Measurements from ENCODE around the gene RIN3.
"Not testable (repeated sequence)": the region's sequence is repeated elsewhere in the genome, so short reads cannot be mapped to it uniquely, and the experiment has no call there.

Gene RIN3

DNA sequence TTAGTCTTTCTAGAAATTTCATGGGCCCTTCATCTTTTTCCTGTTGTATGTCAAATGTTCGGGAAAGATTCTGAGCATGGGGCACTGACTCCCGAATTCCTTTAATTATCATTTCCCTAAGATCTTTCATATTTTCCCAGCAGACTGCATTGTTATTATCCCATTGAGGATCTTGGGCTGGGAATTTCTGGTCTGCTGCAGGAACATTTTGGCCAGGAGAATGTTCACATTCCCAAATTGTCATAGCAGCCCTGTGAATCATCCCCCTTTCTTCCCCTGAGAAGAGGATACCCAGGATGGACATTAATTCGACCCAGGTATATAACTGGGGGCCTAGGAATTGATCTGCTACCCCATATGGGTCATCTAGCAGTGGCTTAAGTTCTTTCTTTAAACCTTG, 112.5 kb downstream of the RIN3 start:
- H3K27ac Mint-ChIP-seq: no peak overlapping the region
- H3K36me3 Mint-ChIP-seq (ENCODE audit: low read depth): peaks cover 73% of the 10 kb centered on the region
- no peaks in the 10 kb centered on the region for H3K27me3 Mint-ChIP-seq
- peaks cover 7% of the 10 kb centered on the region for H3K4me1 Mint-ChIP-seq (ENCODE audit: low read depth)
- H3K4me3 Mint-ChIP-seq: no peak overlapping the region
- peaks cover 39% of the 10 kb centered on the region for H3K9me3 Mint-ChIP-seq

DNA sequence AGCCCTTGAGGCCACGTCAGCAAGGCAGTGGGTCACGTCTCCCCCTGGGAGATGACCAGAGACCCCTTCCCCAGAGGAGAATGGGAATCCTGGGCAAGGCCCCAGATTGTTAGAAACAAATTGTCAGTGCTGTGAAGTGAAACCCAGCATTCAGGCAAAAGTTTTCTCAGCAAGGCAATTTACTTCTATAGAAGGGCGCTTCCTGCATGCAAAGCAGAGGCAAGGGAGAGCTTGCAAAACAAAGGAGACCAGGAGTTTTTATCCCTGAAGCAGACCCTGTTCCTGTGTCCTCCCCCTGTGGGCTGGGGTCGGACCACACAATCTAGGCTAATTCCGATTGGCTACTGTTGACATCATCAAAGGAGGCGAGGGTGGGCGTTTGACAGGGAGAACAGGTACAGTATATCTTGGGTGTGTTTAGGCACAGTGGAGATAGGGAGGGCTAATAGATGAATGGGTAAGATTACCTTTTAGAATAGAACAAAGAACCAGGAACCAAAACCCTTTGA, 114.2 kb downstream of the RIN3 start:
- no peak overlapping the region for H3K4me3 Mint-ChIP-seq
- no peak overlapping the region for H3K27ac Mint-ChIP-seq
- peaks cover 57% of the 10 kb centered on the region for H3K36me3 Mint-ChIP-seq (ENCODE audit: low read depth)
- peaks cover 13% of the 10 kb centered on the region for H3K4me1 Mint-ChIP-seq (ENCODE audit: low read depth)
- H3K27me3 Mint-ChIP-seq: no peaks in the 10 kb centered on the region
- peaks cover 24% of the 10 kb centered on the region for H3K9me3 Mint-ChIP-seq

DNA sequence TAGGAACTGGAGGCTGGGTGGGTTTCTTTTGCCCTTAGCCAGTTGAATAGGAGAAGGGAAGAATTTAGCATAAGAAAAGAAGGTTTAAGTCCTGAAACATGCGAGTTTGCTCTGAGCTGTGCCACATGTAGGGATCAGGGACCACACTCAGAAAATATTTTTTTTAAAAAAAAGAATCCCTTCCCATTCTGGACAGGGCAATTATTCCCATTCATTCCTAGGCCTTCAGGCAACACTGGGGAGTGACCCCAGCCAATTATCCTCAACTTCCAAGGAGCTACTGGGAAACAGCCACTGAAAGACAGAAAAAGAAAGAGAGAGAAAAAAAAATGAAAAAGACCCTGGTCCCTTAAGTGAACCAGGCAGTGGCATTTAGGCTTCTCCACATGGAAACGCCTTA, 115.1 kb downstream of the RIN3 start:
- Mint-ChIP-seq H3K27ac (peak overlapping the region; percentile 72), H3K27me3 (no peaks in the 10 kb centered on the region), H3K4me1 (ENCODE audit: low read depth) (peaks cover 21% of the 10 kb centered on the region), H3K4me3 (no peak overlapping the region), H3K9me3 (peaks cover 23% of the 10 kb centered on the region), H3K36me3 (ENCODE audit: low read depth) (peaks cover 49% of the 10 kb centered on the region)

DNA sequence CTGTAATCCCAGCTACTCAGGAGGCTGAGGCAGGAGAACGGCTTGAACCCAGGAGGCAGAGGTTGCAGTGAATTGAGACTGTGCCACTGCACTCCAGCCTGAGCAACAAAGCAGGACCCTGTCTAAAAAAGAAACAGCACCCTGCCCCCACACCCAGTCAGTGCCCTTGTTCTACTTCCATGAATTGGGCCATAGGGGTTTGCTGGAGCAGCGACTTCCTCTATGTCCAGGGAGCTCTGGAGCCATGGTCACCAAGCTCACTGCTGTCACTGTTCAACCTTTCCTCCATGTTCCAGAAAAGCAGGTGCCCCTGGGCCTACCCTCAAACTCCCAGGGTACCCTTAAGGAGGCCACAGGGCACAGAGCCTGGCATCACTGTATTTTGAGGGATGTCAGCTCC, 116.8 kb downstream of the RIN3 start:
- Mint-ChIP-seq H3K4me3 (no peak overlapping the region), H3K27ac (no peak overlapping the region)

DNA sequence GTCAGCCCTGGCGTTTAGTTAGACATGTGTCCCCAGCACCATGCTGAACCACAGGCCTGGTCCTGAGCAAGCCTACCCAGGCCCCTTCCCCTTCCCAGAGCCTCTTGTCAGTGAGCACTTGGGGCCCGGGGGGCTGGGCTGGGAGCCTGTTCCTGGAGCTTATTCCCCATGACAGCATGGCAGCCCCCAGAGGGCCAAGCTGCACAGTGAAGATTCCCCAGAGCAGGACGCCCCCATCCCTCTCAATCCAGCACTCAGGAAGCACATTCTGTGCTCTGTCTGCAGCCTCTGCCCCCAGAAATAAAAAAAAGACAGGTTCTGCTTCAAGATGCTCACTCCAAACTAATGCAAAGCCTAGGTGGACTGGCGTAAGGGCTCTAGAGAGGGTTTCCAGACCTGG, 117.5 kb downstream of the RIN3 start:
- Mint-ChIP-seq H3K4me3 (no peak overlapping the region), H3K36me3 (ENCODE audit: low read depth) (peaks cover 29% of the 10 kb centered on the region), H3K4me1 (ENCODE audit: low read depth) (peaks cover 24% of the 10 kb centered on the region), H3K27ac (no peak overlapping the region), H3K9me3 (peaks cover 17% of the 10 kb centered on the region), H3K27me3 (no peaks in the 10 kb centered on the region)

More for the DNA sequence above, 116.8 kb downstream of the RIN3 start:
- H3K9me3 Mint-ChIP-seq: peaks cover 17% of the 10 kb centered on the region
- H3K4me1 Mint-ChIP-seq (ENCODE audit: low read depth): peaks cover 24% of the 10 kb centered on the region
- no peaks in the 10 kb centered on the region for H3K27me3 Mint-ChIP-seq
- peaks cover 33% of the 10 kb centered on the region for H3K36me3 Mint-ChIP-seq (ENCODE audit: low read depth)

DNA sequence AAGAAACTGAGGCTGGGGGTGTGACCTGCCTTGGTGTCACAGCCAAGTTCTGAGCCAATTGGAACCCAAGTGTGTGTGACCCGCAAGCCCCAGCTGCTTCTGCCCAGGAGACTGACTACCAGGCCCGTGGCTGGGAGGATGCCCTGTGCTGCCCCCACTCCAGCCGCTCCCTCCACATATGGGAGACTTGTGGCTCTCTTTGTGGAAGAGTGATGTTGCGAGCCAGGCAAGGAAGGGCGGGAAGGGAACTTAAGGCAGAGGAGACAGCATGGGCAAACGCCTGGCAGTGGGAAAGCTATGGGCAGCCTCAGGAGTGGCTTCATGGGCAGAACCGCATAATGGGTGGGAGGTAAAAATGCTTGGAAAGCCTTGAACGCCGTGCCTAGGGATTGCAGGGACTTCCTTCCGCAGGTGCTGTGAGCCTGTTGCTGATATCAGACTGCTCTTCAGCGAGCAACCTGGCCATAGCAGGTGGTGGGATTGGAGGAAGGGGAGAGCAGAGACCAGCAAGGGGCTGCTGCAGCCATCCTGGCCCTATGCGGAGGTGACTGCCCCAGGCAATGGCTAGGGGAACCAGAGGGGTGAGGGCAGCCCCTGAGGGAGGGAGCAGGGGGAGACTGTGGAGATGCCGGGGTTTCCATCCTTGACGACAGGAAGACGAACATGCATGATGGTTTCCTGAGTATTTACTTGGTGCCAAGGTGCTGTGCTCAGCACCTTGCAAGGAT, 119.1 kb downstream of the RIN3 start:
- H3K27ac Mint-ChIP-seq: no peak overlapping the region
- H3K9me3 Mint-ChIP-seq: peaks cover 4% of the 10 kb centered on the region
- peaks cover 24% of the 10 kb centered on the region for H3K4me1 Mint-ChIP-seq (ENCODE audit: low read depth)
- peaks cover 13% of the 10 kb centered on the region for H3K36me3 Mint-ChIP-seq (ENCODE audit: low read depth)
- H3K27me3 Mint-ChIP-seq: no peaks in the 10 kb centered on the region
- no peak overlapping the region for H3K4me3 Mint-ChIP-seq

DNA sequence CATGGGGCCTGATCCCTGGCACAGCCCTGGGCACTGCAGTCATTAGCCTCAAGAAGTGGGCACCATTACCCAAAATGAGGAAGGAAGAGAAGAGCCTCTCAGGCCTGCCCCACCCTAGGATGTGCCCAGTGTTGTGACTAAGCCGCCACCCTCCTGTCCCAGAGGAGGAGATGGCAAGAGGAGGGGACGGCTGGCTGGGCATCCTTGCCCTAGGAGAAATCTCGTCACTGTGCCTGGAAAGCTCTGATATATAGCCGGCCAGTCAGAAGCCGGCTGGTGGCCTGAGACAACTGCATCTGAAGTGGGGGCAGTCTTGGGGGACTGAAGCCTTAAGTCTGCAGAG, 119.7 kb downstream of the RIN3 start:
- Mint-ChIP-seq H3K27me3 (no peaks in the 10 kb centered on the region), H3K4me1 (ENCODE audit: low read depth) (peaks cover 24% of the 10 kb centered on the region), H3K4me3 (no peak overlapping the region), H3K9me3 (no peaks in the 10 kb centered on the region), H3K36me3 (ENCODE audit: low read depth) (peaks cover 8% of the 10 kb centered on the region), H3K27ac (no peak overlapping the region)

DNA sequence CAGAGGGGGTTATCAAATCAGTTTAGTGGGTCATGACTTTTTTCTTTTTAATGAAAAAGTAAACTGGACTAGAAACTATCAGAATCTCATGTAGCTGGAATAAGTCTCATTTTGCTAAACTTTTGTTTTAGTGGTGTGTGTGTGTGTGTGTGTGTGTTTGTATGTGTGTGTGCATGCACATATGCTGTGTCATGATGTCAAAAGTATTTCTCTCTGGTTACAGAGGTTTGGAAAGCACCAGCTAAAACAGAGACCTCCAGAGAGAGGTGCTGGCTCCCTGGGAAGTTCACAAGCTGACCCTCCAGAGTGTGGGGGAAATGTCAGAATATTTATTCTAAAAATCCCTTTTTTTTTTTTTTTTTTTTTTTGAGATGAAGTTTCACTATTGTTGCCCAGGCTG, 120.1 kb downstream of the RIN3 start:
- Mint-ChIP-seq H3K9me3 (no peaks in the 10 kb centered on the region), H3K27me3 (no peaks in the 10 kb centered on the region), H3K36me3 (ENCODE audit: low read depth) (peaks cover 8% of the 10 kb centered on the region), H3K4me3 (no peak overlapping the region), H3K4me1 (ENCODE audit: low read depth) (peaks cover 24% of the 10 kb centered on the region), H3K27ac (no peak overlapping the region)

DNA sequence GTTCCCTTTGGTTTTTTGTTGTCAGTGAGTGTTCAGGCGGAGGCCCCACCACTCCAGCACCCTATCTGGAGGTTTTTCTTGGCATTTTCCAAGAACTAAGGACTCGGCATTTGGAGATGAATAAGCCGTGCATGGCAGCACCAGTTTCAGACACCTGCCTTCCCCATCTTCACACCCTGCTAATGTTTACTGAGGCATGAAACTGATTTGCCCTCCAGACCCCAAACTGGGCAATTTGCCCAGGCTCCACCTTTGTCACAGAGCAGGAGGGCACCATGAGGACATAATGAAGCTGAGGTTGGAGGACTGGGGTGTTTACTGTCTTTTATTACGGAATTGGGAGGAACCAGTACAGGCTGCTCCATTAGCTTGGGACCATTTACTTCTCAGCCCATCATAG, 121.5 kb downstream of the RIN3 start:
- H3K36me3 Mint-ChIP-seq (ENCODE audit: low read depth): peaks cover 3% of the 10 kb centered on the region

DNA sequence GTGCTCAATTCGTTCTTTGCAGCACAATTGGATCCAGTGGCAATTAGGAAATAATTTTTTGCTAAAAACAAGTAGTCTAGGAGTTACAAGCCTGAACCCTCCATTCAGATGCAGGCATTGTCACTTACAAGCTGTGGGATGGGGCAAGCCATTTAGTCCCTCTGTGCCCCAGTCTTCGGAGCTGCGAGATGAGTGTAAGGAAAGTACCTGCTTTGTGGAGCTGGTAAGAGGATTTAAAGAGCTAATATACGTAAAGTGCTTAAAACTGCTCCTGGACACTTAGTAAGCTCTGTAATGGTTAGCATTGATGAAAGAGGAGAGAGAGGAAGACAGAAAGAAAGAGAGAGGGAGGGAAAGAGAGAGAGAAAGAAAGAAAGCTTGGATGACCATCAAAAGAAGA, 122.3 kb downstream of the RIN3 start:
- Mint-ChIP-seq H3K4me1 (ENCODE audit: low read depth) (peaks cover 17% of the 10 kb centered on the region), H3K27me3 (no peaks in the 10 kb centered on the region), H3K27ac (no peak overlapping the region), H3K9me3 (no peaks in the 10 kb centered on the region), H3K4me3 (no peak overlapping the region), H3K36me3 (ENCODE audit: low read depth) (peaks cover 3% of the 10 kb centered on the region)

More for the DNA sequence above, 121.5 kb downstream of the RIN3 start:
- no peaks in the 10 kb centered on the region for H3K9me3 Mint-ChIP-seq
- no peak overlapping the region for H3K27ac Mint-ChIP-seq
- peaks cover 17% of the 10 kb centered on the region for H3K4me1 Mint-ChIP-seq (ENCODE audit: low read depth)
- H3K4me3 Mint-ChIP-seq: no peak overlapping the region
- H3K27me3 Mint-ChIP-seq: no peaks in the 10 kb centered on the region

DNA sequence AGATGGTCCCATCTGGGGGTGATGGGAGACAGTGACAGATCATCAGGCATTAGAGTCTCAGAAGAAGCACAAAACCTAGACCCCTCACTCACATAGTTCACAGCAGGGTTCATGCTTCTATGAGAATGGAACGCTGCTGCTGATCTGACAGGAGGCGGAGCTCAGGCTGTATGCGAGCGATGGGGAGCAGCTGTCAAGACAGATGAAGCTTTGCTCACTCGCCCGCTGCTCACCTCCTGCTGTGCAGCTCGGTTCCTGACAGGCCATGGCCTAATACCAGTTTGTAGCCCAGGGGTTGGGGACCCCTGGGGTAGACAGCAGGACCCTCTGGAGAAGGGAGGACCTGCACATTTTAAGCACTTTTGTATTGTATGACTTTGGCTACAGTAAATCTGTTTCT, 123.6 kb downstream of the RIN3 start:
- Mint-ChIP-seq H3K9me3 (no peaks in the 10 kb centered on the region), H3K4me1 (ENCODE audit: low read depth) (peaks cover 17% of the 10 kb centered on the region), H3K27me3 (no peaks in the 10 kb centered on the region), H3K36me3 (ENCODE audit: low read depth) (peaks cover 9% of the 10 kb centered on the region), H3K4me3 (no peak overlapping the region), H3K27ac (no peak overlapping the region)

DNA sequence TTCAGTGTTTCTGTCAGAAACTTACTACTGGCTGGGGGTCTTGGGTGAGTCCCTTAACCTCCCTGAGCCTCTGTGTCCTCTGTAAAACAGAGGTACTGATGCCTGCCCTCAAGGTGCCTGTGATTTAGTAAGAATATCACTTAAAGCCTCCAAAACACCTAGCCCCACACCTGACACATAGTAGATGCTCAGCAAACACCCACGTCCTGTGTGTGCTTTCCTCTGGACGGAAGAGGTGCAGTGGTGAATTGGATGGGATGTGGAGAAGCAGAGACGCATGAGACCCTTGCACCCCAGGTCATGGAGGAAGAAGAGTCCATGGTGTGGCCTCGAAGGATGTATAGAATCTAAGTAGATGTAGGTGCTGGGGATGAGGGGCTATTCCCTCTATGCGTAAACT, 124.3 kb downstream of the RIN3 start:
- Mint-ChIP-seq H3K27me3 (no peaks in the 10 kb centered on the region), H3K27ac (peak overlapping the region; percentile 24), H3K4me1 (ENCODE audit: low read depth) (peaks cover 10% of the 10 kb centered on the region), H3K9me3 (no peaks in the 10 kb centered on the region), H3K4me3 (no peak overlapping the region), H3K36me3 (ENCODE audit: low read depth) (peaks cover 16% of the 10 kb centered on the region)

DNA sequence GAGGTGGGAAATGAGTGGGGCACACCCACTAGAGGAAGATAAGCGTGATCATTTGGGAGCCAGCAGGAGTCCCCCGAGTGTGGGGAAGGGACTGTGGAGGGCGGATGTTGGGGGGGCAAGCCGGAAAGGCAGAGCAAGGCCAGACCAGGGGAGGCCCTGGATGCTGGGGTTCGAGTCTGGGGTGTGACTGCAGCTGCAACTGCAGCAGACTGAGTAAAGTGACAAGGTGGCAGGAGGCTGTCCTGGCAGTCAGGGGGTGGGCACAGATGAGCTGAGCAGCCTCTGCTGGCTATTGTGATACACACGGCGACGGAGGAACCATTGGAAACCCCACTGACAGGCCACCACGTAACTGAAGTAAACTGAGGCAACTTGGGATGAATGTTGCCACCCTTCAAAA, 124.7 kb downstream of the RIN3 start:
- peaks cover 16% of the 10 kb centered on the region for H3K36me3 Mint-ChIP-seq (ENCODE audit: low read depth)
- H3K27ac Mint-ChIP-seq: peak overlapping the region; percentile 24

DNA sequence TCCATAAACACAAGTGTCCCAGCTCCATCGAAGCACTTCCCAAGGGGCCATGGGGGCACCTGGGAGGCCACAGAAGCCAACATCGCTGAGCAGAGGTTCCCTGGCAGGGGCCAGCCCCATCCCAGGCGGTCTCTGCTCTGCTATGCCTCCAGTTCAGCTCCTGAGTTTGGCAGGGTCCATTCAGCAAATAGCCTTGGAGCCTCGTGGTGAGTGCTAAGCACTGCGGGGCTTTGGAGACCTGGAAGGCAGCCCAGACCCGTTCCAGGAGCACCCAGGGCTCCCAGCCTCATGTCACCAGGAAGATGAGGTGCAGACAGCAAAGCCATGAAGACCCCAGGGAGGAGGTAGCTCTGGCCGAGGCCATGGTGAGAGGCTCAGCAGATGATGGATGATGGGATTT, 125.3 kb downstream of the RIN3 start:
- H3K27me3 Mint-ChIP-seq: no peaks in the 10 kb centered on the region
- H3K27ac Mint-ChIP-seq: no peak overlapping the region
- no peaks in the 10 kb centered on the region for H3K4me1 Mint-ChIP-seq (ENCODE audit: low read depth)
- H3K36me3 Mint-ChIP-seq (ENCODE audit: low read depth): peaks cover 17% of the 10 kb centered on the region
- no peak overlapping the region for H3K4me3 Mint-ChIP-seq
- H3K9me3 Mint-ChIP-seq: no peaks in the 10 kb centered on the region

More for the DNA sequence above, 124.7 kb downstream of the RIN3 start:
- H3K4me1 Mint-ChIP-seq (ENCODE audit: low read depth): peaks cover 6% of the 10 kb centered on the region
- no peaks in the 10 kb centered on the region for H3K9me3 Mint-ChIP-seq
- H3K27me3 Mint-ChIP-seq: no peaks in the 10 kb centered on the region
- H3K4me3 Mint-ChIP-seq: no peak overlapping the region

DNA sequence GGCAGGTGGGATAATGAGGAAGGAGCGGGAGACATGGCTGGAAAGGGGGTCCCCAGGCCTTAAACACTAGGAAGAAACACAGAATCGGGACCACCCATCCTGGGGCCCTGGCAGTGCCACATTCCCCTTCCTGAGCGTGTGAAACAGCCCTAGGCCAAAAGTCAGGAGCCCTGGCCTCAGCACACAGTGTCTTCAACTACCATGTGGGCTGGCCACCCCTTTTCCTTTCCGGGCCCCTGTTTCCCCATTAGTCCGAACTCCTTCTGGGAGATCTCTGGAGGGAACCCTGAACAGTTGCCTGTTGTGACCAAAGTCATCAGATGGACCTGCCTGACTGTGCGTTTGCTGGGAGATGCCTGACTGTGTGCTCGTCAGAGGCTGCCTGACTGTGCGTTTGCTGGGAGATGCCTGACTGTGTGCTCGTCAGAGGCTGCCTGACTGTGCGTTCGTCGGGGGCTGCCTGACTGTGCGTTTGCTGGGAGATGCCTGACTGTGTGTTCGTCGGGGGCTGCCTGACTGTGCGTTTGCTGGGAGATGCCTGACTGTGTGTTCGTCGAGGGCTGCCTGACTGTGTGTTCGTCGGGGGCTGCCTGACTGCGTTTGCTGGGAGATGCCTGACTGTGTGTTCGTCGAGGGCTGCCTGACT, 126.0 kb downstream of the RIN3 start:
- not testable (repeated sequence) for H3K4me1 Mint-ChIP-seq (ENCODE audit: low read depth); H3K27me3 Mint-ChIP-seq; H3K27ac Mint-ChIP-seq; H3K4me3 Mint-ChIP-seq; H3K9me3 Mint-ChIP-seq
- H3K36me3 Mint-ChIP-seq (ENCODE audit: low read depth): peaks cover 24% of the 10 kb centered on the region

DNA sequence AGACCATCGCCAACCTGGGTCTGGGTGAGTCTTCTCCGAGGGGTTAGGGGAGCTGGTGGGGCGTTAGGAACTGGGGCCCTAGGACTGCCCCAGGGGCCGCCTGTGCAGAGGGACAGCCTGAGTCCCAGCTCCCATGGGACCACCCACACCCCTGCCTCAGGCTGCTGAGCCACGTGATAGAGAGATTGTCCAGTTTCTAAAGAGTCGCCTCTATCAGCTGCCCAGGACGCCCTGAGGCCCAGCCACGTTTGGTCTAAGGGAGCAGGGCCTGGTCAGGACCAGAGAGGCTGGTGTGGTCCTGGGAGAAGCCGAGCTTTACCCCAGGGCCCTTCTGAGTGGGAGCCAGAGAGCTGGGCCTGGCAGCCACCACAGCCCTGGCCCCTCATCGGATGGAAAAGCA, 127.7 kb downstream of the RIN3 start:
- Mint-ChIP-seq H3K4me1 (ENCODE audit: low read depth) (peaks cover 15% of the 10 kb centered on the region), H3K27me3 (no peaks in the 10 kb centered on the region), H3K9me3 (peaks cover 9% of the 10 kb centered on the region), H3K4me3 (no peak overlapping the region), H3K27ac (no peak overlapping the region), H3K36me3 (ENCODE audit: low read depth) (peaks cover 38% of the 10 kb centered on the region)
